Measurements from ENCODE around the gene C1orf232. TPM values are rescaled to one million over a fixed set of nuclear protein-coding genes. Genes with fewer than 3 reads are reported as not detected.

Gene C1orf232
- total and polyA plus RNA-seq, 2 of the 4 experiments (the other 2 are of a cell fraction), result not detected

- H2BK15ac ChIP-seq (ENCODE audit: low read depth, low read length), result no peak overlapping the region
- no peak overlapping the region for H3K9ac ChIP-seq (ENCODE audit: low read depth, low read length)
- intact Hi-C loops (cut with micrococcal nuclease) (no loop called here), dilution Hi-C loops (cut with HindIII; ENCODE audit: low sequenced_read_pairs, unreplicated experiment) (no loop called here), in situ Hi-C loops (cut with MboI; ENCODE audit: low sequenced_read_pairs) (no loop called here)
- DNase-seq, result no peak
- BruUV-seq (replicated peaks), result no TSS peak
- TF ChIP-seq RAD21 (IDR thresholded peaks at IDR 0.05; ENCODE audit: low read length) (no peak), CEBPB (IDR thresholded peaks at IDR 0.05; ENCODE audit: low read depth, low read length) (no peak), MAFK (IDR thresholded peaks at IDR 0.05; ENCODE audit: low read depth, low read length) (no peak), RFX5 (IDR thresholded peaks at IDR 0.05; ENCODE audit: low read depth, low read length) (no peak), FOS (IDR thresholded peaks at IDR 0.05; ENCODE audit: low read depth, low read length) (no peak), NFE2L2 (IDR thresholded peaks at IDR 0.05; ENCODE audit: low read depth, low read length) (no peak), RCOR1 (IDR thresholded peaks at IDR 0.05; ENCODE audit: insufficient replicate concordance, low read length) (no peak)
- no peak overlapping the region for H2BK120ac ChIP-seq (ENCODE audit: low read depth, low read length)
- peaks cover 16 to 29% of the 10 kb centered on the region in 2 experiments for H3K79me1 ChIP-seq (ENCODE audit: low read depth in 1 of 2, low read length in 2 of 2)
- H2BK5ac ChIP-seq (ENCODE audit: low read depth, low read length, poor library complexity, severe bottlenecking), result no peak overlapping the region
- no peak overlapping the region for H3K4ac ChIP-seq (ENCODE audit: low read depth, low read length)
- H4K8ac ChIP-seq (ENCODE audit: low read depth in 2 of 2, low read length in 2 of 2), result no peak overlapping the region
- H2BK20ac ChIP-seq (ENCODE audit: low read depth, low read length), result no peak overlapping the region
- H3K23ac ChIP-seq (ENCODE audit: low read depth, low read length), result no peak overlapping the region
- H2AFZ ChIP-seq (replicated peaks; ENCODE audit: low read length, poor library complexity), result no peak overlapping the region
- H3K36me3 ChIP-seq (ENCODE audit: control insufficient read depth, insufficient read depth, low read length), result peaks cover 6% of the 10 kb centered on the region
- H3K27me3 ChIP-seq (ENCODE audit: control insufficient read depth, insufficient read depth, low read length), result no peaks in the 10 kb centered on the region
- POLR2A ChIA-PET (ENCODE audit: unreplicated experiment), result interaction anchor here (0.5 kb wide), 1 partner anchor 263 kb away, joined by 9 read pairs; no protein-coding TSS in a partner anchor
- no peak for ATAC-seq (ENCODE audit: low read depth)
- CTCF ChIA-PET, result no interaction called here
- no peak overlapping the region for H4K5ac ChIP-seq (ENCODE audit: low read depth, low read length)
- no peak overlapping the region for H2AK9ac ChIP-seq (replicated peaks; ENCODE audit: low read depth, low read length, poor library complexity)
- no peak overlapping the region for H3K4me3 ChIP-seq (ENCODE audit: insufficient read depth, low read depth, low read length)
- no peak overlapping the region for H3K14ac ChIP-seq (replicated peaks; ENCODE audit: low read depth, low read length)
- no peak overlapping the region for H3K18ac ChIP-seq (ENCODE audit: low read depth, low read length)
- no peaks in the 10 kb centered on the region for H4K20me1 ChIP-seq (ENCODE audit: insufficient read depth, low read length)
- H2AK5ac ChIP-seq (ENCODE audit: low read depth, low read length), result no peak overlapping the region
- no peak overlapping the region for H4K91ac ChIP-seq (ENCODE audit: insufficient read depth, low read depth, low read length)
- 97% methylated on average over 8 of the region's 12 CpGs; no CpG with 5 or more reads in 1 of the 2 experiments for WGBS, 2 experiments (ENCODE audit: extremely low coverage in 2 of 2, insufficient read length in 1 of 2)
- no peak overlapping the region for H3K4me2 ChIP-seq (ENCODE audit: low read depth, low read length)
- H3K9me1 ChIP-seq (ENCODE audit: insufficient read depth, low read length), result peaks cover 3% of the 10 kb centered on the region; the same call in 1 of the 2 replicates
- no peaks in the 10 kb centered on the region for H3K9me3 ChIP-seq (ENCODE audit: control insufficient read depth, insufficient read depth, low read length)
- no peak overlapping the region for H3K27ac ChIP-seq (ENCODE audit: insufficient read depth, low read length)
- H3K4me1 ChIP-seq (ENCODE audit: control insufficient read depth, insufficient read depth, low read length), result no peaks in the 10 kb centered on the region
- no peak overlapping the region for H3K56ac ChIP-seq (ENCODE audit: extremely low read depth, insufficient read depth, low read length)
These were observed 54.4 kb downstream of the C1orf232 start for GRCh38 chr1:26114165-26114927.

Other genes starting within 250 kb of the C1orf232 start
- 11.9 and 12.2 TPM in 2 replicates for gene PAFAH2, start 170.9 kb downstream of the C1orf232 start, total RNA-seq (2012; rRNA removed)
- gene PAFAH2, start 170.9 kb downstream of the C1orf232 start, polyA plus RNA-seq (2012; rRNA removed), result 7.2 and 8.3 TPM in 2 replicates
- gene EXTL1, start 147.2 kb downstream of the C1orf232 start, total RNA-seq (2012; rRNA removed), result 0.56 and 0.90 TPM in 2 replicates
- 5.2 and 6.1 TPM in 2 replicates for gene EXTL1, start 147.2 kb downstream of the C1orf232 start, polyA plus RNA-seq (2012; rRNA removed)
- gene SLC30A2, start 122.8 kb downstream of the C1orf232 start, total RNA-seq (2012; rRNA removed), result not detected in 2 replicates
- gene SLC30A2, start 122.8 kb downstream of the C1orf232 start, polyA plus RNA-seq (2012; rRNA removed), result not detected in 2 replicates
- gene TRIM63, start 101.3 kb downstream of the C1orf232 start, total RNA-seq (2012; rRNA removed), result not detected in 2 replicates
- gene TRIM63, start 101.3 kb downstream of the C1orf232 start, polyA plus RNA-seq (2012; rRNA removed), result not detected in 2 replicates
- 3.0 and 5.8 TPM in 2 replicates for gene PDIK1L, start 57.1 kb downstream of the C1orf232 start, total RNA-seq (2012; rRNA removed)
- 1.2 and 1.4 TPM in 2 replicates for gene PDIK1L, start 57.1 kb downstream of the C1orf232 start, polyA plus RNA-seq (2012; rRNA removed)
- gene FAM110D, start 9.9 kb downstream of the C1orf232 start, total RNA-seq (2012; rRNA removed), result not detected in 2 replicates
- not detected in 2 replicates for gene FAM110D, start 9.9 kb downstream of the C1orf232 start, polyA plus RNA-seq (2012; rRNA removed)
- gene ZNF593, start 945 bp upstream of the C1orf232 start, total RNA-seq (2012; rRNA removed), result 22.2 and 22.8 TPM in 2 replicates
- 57.7 and 78.6 TPM in 2 replicates for gene ZNF593, start 945 bp upstream of the C1orf232 start, polyA plus RNA-seq (2012; rRNA removed)
- not detected in 2 replicates for gene ZNF593OS, start 2.9 kb upstream of the C1orf232 start, total RNA-seq (2012; rRNA removed)
- gene ZNF593OS, start 2.9 kb upstream of the C1orf232 start, polyA plus RNA-seq (2012; rRNA removed), result not detected in 2 replicates
- gene CNKSR1, start 8.5 kb upstream of the C1orf232 start, total RNA-seq (2012; rRNA removed), result 0.28 TPM in 1 of 2 replicates, not detected in the other
- gene CNKSR1, start 8.5 kb upstream of the C1orf232 start, polyA plus RNA-seq (2012; rRNA removed), result 0.30 and 0.43 TPM in 2 replicates
- gene CATSPER4, start 21.6 kb upstream of the C1orf232 start, total RNA-seq (2012; rRNA removed), result not detected in 2 replicates
- not detected in 2 replicates for gene CATSPER4, start 21.6 kb upstream of the C1orf232 start, polyA plus RNA-seq (2012; rRNA removed)
- 11.1 and 11.5 TPM in 2 replicates for gene CEP85, start 65.2 kb upstream of the C1orf232 start, total RNA-seq (2012; rRNA removed)
- gene CEP85, start 65.2 kb upstream of the C1orf232 start, polyA plus RNA-seq (2012; rRNA removed), result 11.2 and 11.8 TPM in 2 replicates
- 32.2 and 35.0 TPM in 2 replicates for gene SH3BGRL3, start 111.1 kb upstream of the C1orf232 start, total RNA-seq (2012; rRNA removed)
- gene SH3BGRL3, start 111.1 kb upstream of the C1orf232 start, polyA plus RNA-seq (2012; rRNA removed), result 483 and 565 TPM in 2 replicates
- 3.6 and 5.2 TPM in 2 replicates for gene UBXN11, start 137.7 kb upstream of the C1orf232 start, total RNA-seq (2012; rRNA removed)
- 17.0 and 18.4 TPM in 2 replicates for gene UBXN11, start 137.7 kb upstream of the C1orf232 start, polyA plus RNA-seq (2012; rRNA removed)
- not detected in 2 replicates for gene CD52, start 149.0 kb upstream of the C1orf232 start, total RNA-seq (2012; rRNA removed)
- 1.3 and 1.6 TPM in 2 replicates for gene CD52, start 149.0 kb upstream of the C1orf232 start, polyA plus RNA-seq (2012; rRNA removed)
- not detected in 2 replicates for gene CRYBG2, start 185.2 kb upstream of the C1orf232 start, total RNA-seq (2012; rRNA removed)
- not detected in 2 replicates for gene CRYBG2, start 185.2 kb upstream of the C1orf232 start, polyA plus RNA-seq (2012; rRNA removed)
- gene ZNF683, start 203.8 kb upstream of the C1orf232 start, total RNA-seq (2012; rRNA removed), result not detected in 2 replicates
- not detected in 2 replicates for gene ZNF683, start 203.8 kb upstream of the C1orf232 start, polyA plus RNA-seq (2012; rRNA removed)
- not detected in 2 replicates for gene LIN28A, start 241.9 kb upstream of the C1orf232 start, total RNA-seq (2012; rRNA removed)
- not detected in 2 replicates for gene LIN28A, start 241.9 kb upstream of the C1orf232 start, polyA plus RNA-seq (2012; rRNA removed)

All from IMR-90 (cell line).